GM23248 (cell line): ENCODE data around the gene PLPPR3.

Source experiments
- EZH2 ChIP-seq: fragments of 200-600 bp; sonication (generic); IDR thresholded peaks from 2 replicates; pipeline ENCODE4 v1.6.1; 2018; ENCODE audit warnings: antibody characterized with exemption, mild to moderate bottlenecking; ENCODE audit not compliant: insufficient read depth, poor library complexity, severe bottlenecking
- EZH2phosphoT487 ChIP-seq: fragments of 200-600 bp; sonication (generic); IDR thresholded peaks from 2 replicates; pipeline ENCODE4 v1.6.1; 2018; ENCODE audit warnings: antibody characterized with exemption, moderate library complexity, mild to moderate bottlenecking, low read depth; ENCODE audit not compliant: insufficient read depth

- TF ChIP-seq EZH2, result no peak
- TF ChIP-seq EZH2phosphoT487, result no peak
These were observed 23.2 kb downstream of the PLPPR3 start for GRCh38 chr19:798415-799075.
